HG02763 (cell line): Measurements from ENCODE around the gene SLX9.

Experiments used
- ATAC-seq: cut with Tn5 transposase; IDR thresholded peaks from one replicate; pipeline ENCODE4 v1.9.1; 2021; ENCODE audit warnings: mild to moderate bottlenecking, moderate library complexity; ENCODE audit not compliant: unreplicated experiment

The SLX9 gene

GRCh38 chr21:44957901-44958451 is 18.1 kb downstream of the SLX9 start:
- ATAC-seq: no peak

- no peak for ATAC-seq
Observed at GRCh38 chr21:44958471-44959191, 18.8 kb downstream of the SLX9 start.

- no peak for ATAC-seq
Observed at GRCh38 chr21:44959376-44960091, 19.7 kb downstream of the SLX9 start.

GRCh38 chr21:44960141-44961092 is 20.6 kb downstream of the SLX9 start:
- no peak for ATAC-seq

GRCh38 chr21:44962403-44962966 is 22.7 kb downstream of the SLX9 start:
- no peak for ATAC-seq

- ATAC-seq: no peak
Observed at GRCh38 chr21:44964381-44964780, 24.6 kb downstream of the SLX9 start.

GRCh38 chr21:44965251-44966022 is 25.6 kb downstream of the SLX9 start:
- ATAC-seq: no peak

- ATAC-seq: no peak
Observed at GRCh38 chr21:44966135-44967081, 26.6 kb downstream of the SLX9 start.

GRCh38 chr21:44967082-44968047 is 27.5 kb downstream of the SLX9 start:
- no peak for ATAC-seq

- no peak for ATAC-seq
Observed at GRCh38 chr21:44969066-44969670, 29.3 kb downstream of the SLX9 start.

GRCh38 chr21:44969931-44970755 is 30.3 kb downstream of the SLX9 start:
- ATAC-seq: no peak

GRCh38 chr21:44970766-44971671 is 31.2 kb downstream of the SLX9 start:
- no peak for ATAC-seq

- ATAC-seq: no peak
Observed at GRCh38 chr21:44971672-44971995, 31.8 kb downstream of the SLX9 start.

- ATAC-seq: no peak
Observed at GRCh38 chr21:44972301-44972814, 32.5 kb downstream of the SLX9 start.

- ATAC-seq: no peak
Observed at GRCh38 chr21:44972821-44973220, 33.0 kb downstream of the SLX9 start.
